GM06990 (cell line): ENCODE measurements around the gene PNPLA5.

Experiments
- DNase-seq: peaks from one replicate; pipeline ENCODE4 v3.0.0-alpha.2; 2011; ENCODE audit not compliant: insufficient read length; ENCODE audit errors: extremely low read depth
- H3K27me3 ChIP-seq: replicated peaks from 2 replicates; pipeline ENCODE4 v1.6.0; 2011; ENCODE audit warnings: low read length; ENCODE audit not compliant: control insufficient read depth, insufficient read depth
- H3K36me3 ChIP-seq: 2 replicates; pipeline ENCODE4 v1.5.1; 2011; ENCODE audit warnings: low read length; ENCODE audit not compliant: control insufficient read depth, insufficient read depth
- H3K4me3 ChIP-seq: replicated peaks from 2 replicates; pipeline ENCODE4 v1.5.1; 2011; ENCODE audit warnings: low read depth, mild to moderate bottlenecking, control low read depth, low read length
- CTCF ChIP-seq: IDR thresholded peaks from 2 replicates; pipeline ENCODE4 v1.5.1; 2011; ENCODE audit warnings: low read length, control low read depth, mild to moderate bottlenecking, inconsistent platforms; ENCODE audit not compliant: insufficient read depth, poor library complexity, severe bottlenecking

The PNPLA5 gene

DNA sequence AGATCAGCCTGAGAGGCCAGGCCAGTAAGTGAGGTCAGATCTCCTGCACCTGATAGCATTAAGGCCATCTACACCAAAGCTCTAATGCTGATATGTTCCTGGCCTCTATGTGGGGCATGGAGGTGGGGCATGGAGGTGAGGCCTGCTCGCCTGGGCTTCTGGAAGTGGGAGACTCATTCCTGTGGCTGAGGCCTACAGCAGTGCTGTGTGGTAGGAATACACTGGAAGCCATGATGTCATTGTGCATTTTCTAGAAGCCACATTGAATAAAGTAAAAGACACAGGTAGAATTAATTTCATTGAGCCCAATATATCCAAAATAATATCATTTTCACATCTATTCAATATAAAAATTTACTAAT lies 34.5 kb upstream of the PNPLA5 start:
- Histone ChIP-seq H3K36me3 (no peaks in the 10 kb centered on the region), H3K27me3 (no peaks in the 10 kb centered on the region), H3K4me3 (no peak overlapping the region)
- TF ChIP-seq CTCF: no peak
- no peak for DNase-seq

DNA sequence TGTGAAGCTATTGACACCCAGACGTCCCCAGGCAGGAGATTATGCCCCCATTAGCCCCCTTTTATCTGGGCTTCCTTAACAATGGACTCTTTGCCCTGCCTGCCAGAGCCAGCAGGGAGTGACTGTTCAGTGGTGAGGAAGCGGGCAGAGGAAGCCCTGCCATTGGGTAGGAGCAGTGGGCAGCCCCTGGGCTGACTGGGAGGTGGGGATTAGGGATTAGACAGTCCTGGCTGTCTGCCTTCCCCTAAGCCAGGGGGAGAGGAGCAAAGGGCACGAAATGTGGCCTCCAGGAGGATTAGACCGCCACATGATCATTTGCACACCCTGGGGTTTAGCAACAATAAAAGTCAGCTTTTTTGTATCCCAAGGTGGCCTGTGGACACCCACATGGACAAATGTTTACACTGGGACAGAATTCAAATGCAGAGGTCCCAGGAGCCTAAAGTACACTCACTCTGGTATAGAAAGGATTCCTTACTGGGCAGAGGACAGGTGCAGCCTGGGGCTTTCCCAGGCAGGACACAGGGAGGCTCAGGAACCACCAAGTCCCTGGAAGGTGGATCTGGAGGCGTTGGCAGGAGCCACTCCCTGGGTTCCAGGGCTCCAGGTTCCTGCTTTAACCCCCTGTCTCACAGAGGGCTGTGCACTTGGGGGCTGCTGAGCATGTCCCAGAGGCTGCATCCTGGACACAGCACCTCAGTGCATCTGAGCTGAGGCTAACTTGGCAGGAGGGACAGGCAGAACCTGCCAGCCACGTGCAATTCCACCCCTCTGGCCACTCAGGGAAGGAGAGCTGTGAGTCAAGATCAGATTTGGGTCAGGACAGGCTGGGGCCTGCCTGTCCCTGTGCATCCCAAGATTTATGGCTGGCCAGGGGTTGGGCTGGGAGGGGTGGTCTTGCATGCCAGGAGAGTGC lies 33.9 kb upstream of the PNPLA5 start:
- TF ChIP-seq CTCF: no peak

DNA sequence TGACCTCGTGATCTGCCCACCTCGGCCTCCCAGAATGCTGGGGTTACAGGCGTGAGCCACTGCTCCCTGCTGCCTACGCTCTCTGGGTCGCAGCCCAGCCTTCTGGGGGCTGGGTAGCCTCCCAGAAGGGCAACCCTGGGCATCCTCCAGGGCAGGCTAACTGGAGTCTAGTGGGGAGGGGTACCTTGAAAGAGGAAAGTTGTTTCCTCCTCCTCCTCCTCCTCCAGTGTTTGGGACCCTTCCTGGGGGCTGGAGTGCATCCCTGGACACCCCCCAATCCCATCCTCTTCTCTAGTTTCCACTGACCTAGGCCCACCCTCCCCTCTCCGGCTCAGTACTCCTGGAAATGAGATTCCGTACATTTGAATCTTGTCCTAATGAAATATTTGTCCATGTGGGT lies 33.1 kb upstream of the PNPLA5 start:
- no peak for TF ChIP-seq CTCF
- no peak for DNase-seq
- Histone ChIP-seq H3K4me3 (no peak overlapping the region), H3K27me3 (no peaks in the 10 kb centered on the region), H3K36me3 (no peaks in the 10 kb centered on the region)

More for the DNA sequence above, 33.9 kb upstream of the PNPLA5 start:
- no peaks in the 10 kb centered on the region for H3K27me3 ChIP-seq
- H3K36me3 ChIP-seq: no peaks in the 10 kb centered on the region
- no peak for DNase-seq
- no peak overlapping the region for H3K4me3 ChIP-seq

DNA sequence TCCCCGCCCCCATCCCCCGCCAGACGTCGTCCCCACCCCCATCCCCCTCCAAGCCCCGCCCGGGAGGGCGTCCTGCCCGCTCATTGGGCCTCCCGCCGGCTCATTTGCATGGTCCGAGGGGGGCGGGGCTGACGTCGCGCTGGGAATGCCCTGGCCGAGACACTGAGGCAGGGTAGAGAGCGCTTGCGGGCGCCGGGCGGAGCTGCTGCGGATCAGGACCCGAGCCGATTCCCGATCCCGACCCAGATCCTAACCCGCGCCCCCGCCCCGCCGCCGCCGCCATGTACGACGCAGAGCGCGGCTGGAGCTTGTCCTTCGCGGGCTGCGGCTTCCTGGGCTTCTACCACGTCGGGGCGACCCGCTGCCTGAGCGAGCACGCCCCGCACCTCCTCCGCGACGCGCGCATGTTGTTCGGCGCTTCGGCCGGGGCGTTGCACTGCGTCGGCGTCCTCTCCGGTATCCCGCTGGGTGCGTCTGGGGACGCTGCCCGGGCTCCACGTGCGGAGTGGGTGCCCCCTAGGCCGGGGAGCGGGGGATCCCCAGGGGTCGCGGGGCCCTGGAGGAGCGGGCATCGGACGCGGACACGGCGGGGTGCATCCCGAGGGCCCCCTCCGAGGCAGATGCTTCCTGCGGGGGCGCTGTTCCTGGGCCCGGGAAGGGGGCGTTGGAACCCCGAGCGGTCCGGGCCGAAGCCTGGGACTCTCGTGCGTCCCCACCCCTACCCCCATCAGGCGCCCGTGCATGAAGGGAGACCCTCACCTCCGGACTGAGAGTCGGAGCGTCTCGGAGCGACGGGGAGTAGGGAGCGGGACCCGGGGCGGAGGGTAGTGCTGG lies 32.0 kb upstream of the PNPLA5 start, which contains the start of gene PNPLA3:
PNPLA3 (plus strand) TSS at position 175 of the 834 bp plus-strand sequence; CDS start at position 282, 107 bp downstream.
- peak; percentile 68 for DNase-seq
- Histone ChIP-seq H3K36me3 (no peaks in the 10 kb centered on the region), H3K4me3 (peak within 1 kb of the TSS; percentile 46), H3K27me3 (no peaks in the 10 kb centered on the region)
- no peak for TF ChIP-seq CTCF

DNA sequence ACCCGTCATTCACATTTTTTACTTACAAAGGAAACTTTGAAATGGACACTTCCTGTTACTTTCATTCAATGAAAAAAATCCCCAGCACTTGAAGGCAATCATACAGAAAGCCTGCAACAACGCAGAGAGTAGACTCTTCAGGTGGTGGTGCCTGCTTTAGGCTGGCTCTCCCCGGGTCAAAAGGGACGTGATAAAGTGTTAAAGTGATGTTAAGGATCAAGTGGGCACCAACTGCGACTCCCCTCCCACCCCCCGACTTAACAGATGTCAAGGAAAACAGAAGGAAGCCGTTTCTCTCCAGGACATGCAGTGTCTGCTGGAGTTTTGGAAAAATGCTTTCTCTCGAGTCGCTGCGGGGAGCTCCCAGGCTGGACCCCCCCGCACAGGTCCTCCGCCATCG lies 31.4 kb upstream of the PNPLA5 start:
- DNase-seq: no peak
- TF ChIP-seq CTCF: no peak
- peak overlapping the region; percentile 46 for H3K4me3 ChIP-seq
- no peaks in the 10 kb centered on the region for H3K36me3 ChIP-seq
- no peaks in the 10 kb centered on the region; the same call in 1 of the 2 replicates for H3K27me3 ChIP-seq
